Hepatocyte (in vitro differentiated cells): ENCODE data around the gene ERGIC2. TPM values are rescaled to one million over a fixed set of nuclear protein-coding genes. Genes with fewer than 3 reads are reported as not detected.

ENCODE experiments used
- DNase-seq: peaks from one replicate; pipeline ENCODE4 v3.0.0-alpha.2; 2016; ENCODE audit warnings: low spot score
- H2AFZ ChIP-seq: fragments of 200-600 bp; sonication (generic); 2 replicates; pipeline ENCODE4 v1.6.0; 2016; ENCODE audit warnings: antibody characterized with exemption, mild to moderate bottlenecking
- H3K27ac ChIP-seq: fragments of 200-600 bp; sonication (generic); 2 replicates; pipeline ENCODE4 v1.5.1; 2016; ENCODE audit warnings: mild to moderate bottlenecking
- H3K27me3 ChIP-seq: fragments of 200-600 bp; sonication (generic); 2 replicates; pipeline ENCODE4 v1.6.1; 2016
- H3K36me3 ChIP-seq: fragments of 200-600 bp; sonication (generic); replicated peaks from 2 replicates; pipeline ENCODE4 v1.5.1; 2016; ENCODE audit warnings: low read depth; ENCODE audit not compliant: insufficient read depth
- H3K4me1 ChIP-seq: fragments of 200-600 bp; sonication (generic); 2 replicates; pipeline ENCODE4 v1.5.1; 2016; ENCODE audit warnings: mild to moderate bottlenecking, moderate library complexity; ENCODE audit not compliant: insufficient read depth
- H3K4me2 ChIP-seq: fragments of 200-600 bp; sonication (generic); 2 replicates; pipeline ENCODE4 v1.6.0; 2016
- H3K4me3 ChIP-seq: fragments of 200-600 bp; sonication (generic); 2 replicates; pipeline ENCODE4 v1.5.1; 2016; ENCODE audit warnings: mild to moderate bottlenecking
- H3K79me2 ChIP-seq: fragments of 200-600 bp; sonication (generic); 2 replicates; pipeline ENCODE4 v1.6.0; 2017; ENCODE audit warnings: mild to moderate bottlenecking
- H3K9me2 ChIP-seq: fragments of 200-600 bp; sonication (generic); replicated peaks from 2 replicates; pipeline ENCODE4 v1.6.0; 2017; ENCODE audit warnings: mild to moderate bottlenecking; ENCODE audit not compliant: insufficient read depth
- H3K9me3 ChIP-seq: fragments of 200-600 bp; sonication (generic); 2 replicates; pipeline ENCODE4 v1.5.1; 2016; ENCODE audit warnings: low read depth, mild to moderate bottlenecking
- H4K20me1 ChIP-seq: fragments of 200-600 bp; sonication (generic); 2 replicates; pipeline ENCODE4 v1.6.0; 2016; ENCODE audit warnings: mild to moderate bottlenecking; ENCODE audit not compliant: insufficient read depth, poor library complexity, severe bottlenecking
- CTCF ChIP-seq: fragments of 200-600 bp; sonication (generic); IDR thresholded peaks from 2 replicates; pipeline ENCODE4 v1.5.1; 2016; ENCODE audit warnings: antibody characterized with exemption, mild to moderate bottlenecking; ENCODE audit not compliant: poor library complexity
- EZH2 ChIP-seq: fragments of 200-600 bp; sonication (generic); IDR thresholded peaks from 2 replicates; pipeline ENCODE4 v1.6.1; 2016; ENCODE audit warnings: antibody characterized with exemption, mild to moderate bottlenecking, borderline replicate concordance
- EZH2phosphoT487 ChIP-seq: fragments of 200-600 bp; sonication (generic); IDR thresholded peaks from one replicate; pipeline ENCODE4 v1.6.1; 2018; ENCODE audit warnings: antibody characterized with exemption, mild to moderate bottlenecking, low read depth, moderate library complexity; ENCODE audit not compliant: unreplicated experiment, severe bottlenecking
- WGBS: methylation state at CpG from one replicate; pipeline ENCODE4 v1.1.6; 2016; ENCODE audit warnings: low lambda C conversion rate; ENCODE audit errors: missing lambda C conversion rate; 5-methylcytosine and 5-hydroxymethylcytosine counted together
- polyA plus RNA-seq: library from polyadenylated mRNA; unstranded; fragments of >200 nt; fragmentation: Nextera tagmentation; extraction: Ambion mirVana; gene quantifications from 2 replicates; pipeline ENCODE4 v1.2.1, GENCODE V29; 2016
- total RNA-seq: library from RNA; depleted of rRNA; stranded (reverse); fragments of >200 nt; gene quantifications from 2 replicates; pipeline ENCODE4 v1.2.3, GENCODE V29; 2014

Gene ERGIC2
- total and polyA plus RNA-seq, 2 experiments from 2014 or later, result 68.7 to 122 TPM

GRCh38 chr12:29428633-29429032, 47.7 kb upstream of the ERGIC2 start:
- H3K4me3 ChIP-seq, result no peak overlapping the region
- no peak overlapping the region for H3K4me2 ChIP-seq
- no peaks in the 10 kb centered on the region for H3K27me3 ChIP-seq
- H3K36me3 ChIP-seq, result no peaks in the 10 kb centered on the region
- no peak overlapping the region for H2AFZ ChIP-seq
- H3K4me1 ChIP-seq, result no peaks in the 10 kb centered on the region
- H4K20me1 ChIP-seq, result no peaks in the 10 kb centered on the region
- DNase-seq, result peak; percentile 25
- TF ChIP-seq EZH2, result no peak
- TF ChIP-seq EZH2phosphoT487, result no peak
- no peak for TF ChIP-seq CTCF
- no peaks in the 10 kb centered on the region for H3K9me3 ChIP-seq
- no peaks in the 10 kb centered on the region for H3K79me2 ChIP-seq
- no peaks in the 10 kb centered on the region for H3K9me2 ChIP-seq
- H3K27ac ChIP-seq, result peak overlapping the region; percentile 18

GRCh38 chr12:29427964-29428363, 47.0 kb upstream of the ERGIC2 start:
- Histone ChIP-seq H3K27me3 (no peaks in the 10 kb centered on the region), H2AFZ (no peak overlapping the region), H3K79me2 (no peaks in the 10 kb centered on the region), H4K20me1 (no peaks in the 10 kb centered on the region), H3K36me3 (no peaks in the 10 kb centered on the region), H3K9me3 (no peaks in the 10 kb centered on the region), H3K4me1 (no peaks in the 10 kb centered on the region), H3K27ac (no peak overlapping the region), H3K4me3 (no peak overlapping the region), H3K9me2 (no peaks in the 10 kb centered on the region), H3K4me2 (no peak overlapping the region)
- no peak for TF ChIP-seq EZH2phosphoT487
- no peak for TF ChIP-seq CTCF
- TF ChIP-seq EZH2, result no peak
- 72% methylated on average over 4 of the region's 4 CpGs for WGBS
- DNase-seq, result peak; percentile 10

- Histone ChIP-seq H3K4me3 (no peak overlapping the region), H3K9me2 (no peaks in the 10 kb centered on the region), H3K79me2 (no peaks in the 10 kb centered on the region), H4K20me1 (no peaks in the 10 kb centered on the region), H3K4me1 (no peaks in the 10 kb centered on the region), H3K36me3 (no peaks in the 10 kb centered on the region), H3K9me3 (no peaks in the 10 kb centered on the region), H3K27ac (no peak overlapping the region), H3K27me3 (no peaks in the 10 kb centered on the region), H3K4me2 (no peak overlapping the region), H2AFZ (no peak overlapping the region)
- TF ChIP-seq EZH2phosphoT487, result no peak
- TF ChIP-seq CTCF, result no peak
- no peak for TF ChIP-seq EZH2
- DNase-seq, result no peak
- 94% methylated on average over 2 of the region's 2 CpGs for WGBS
Observed at GRCh38 chr12:29426498-29426897, 45.5 kb upstream of the ERGIC2 start.

- Histone ChIP-seq H3K4me2 (no peak overlapping the region), H3K4me1 (no peaks in the 10 kb centered on the region), H3K36me3 (no peaks in the 10 kb centered on the region), H2AFZ (no peak overlapping the region), H3K9me3 (no peaks in the 10 kb centered on the region), H3K79me2 (no peaks in the 10 kb centered on the region), H3K4me3 (no peak overlapping the region), H3K27ac (no peak overlapping the region), H3K27me3 (no peaks in the 10 kb centered on the region), H3K9me2 (no peaks in the 10 kb centered on the region), H4K20me1 (no peaks in the 10 kb centered on the region)
- no peak for DNase-seq
- WGBS, result 75% methylated on average over 2 of the region's 2 CpGs
- TF ChIP-seq EZH2phosphoT487 (no peak), EZH2 (no peak), CTCF (no peak)
Observed at GRCh38 chr12:29425722-29426121, 44.8 kb upstream of the ERGIC2 start.
